Activated T-helper 9 cell treated with anti-CD3 and anti-CD28 coated beads, Interleukin-2, amount 50 U/mL, for 16 hours (primary cell): Measurements from ENCODE around the gene INO80C.
A peak's percentile ranks its signal among the peaks of the same experiment; 100 is the strongest.

Experiments used
- DNase-seq: peaks from one replicate; pipeline ENCODE4 v3.0.0-alpha.2; 2020; ENCODE audit warnings: low read depth

INO80C gene

GRCh38 chr18:35497370-35498197 lies at the start of gene INO80C:
INO80C (minus strand) TSS chr18:35497960; CDS start chr18:35497874, 86 bp downstream.
- DNase-seq = peak; percentile 90

- DNase-seq = no peak
Measured at GRCh38 chr18:35547008-35547605, 49.3 kb upstream of the INO80C start.

- DNase-seq = no peak
Measured at GRCh38 chr18:35542356-35542755, 44.6 kb upstream of the INO80C start.

GRCh38 chr18:35535297-35535696 lies 37.5 kb upstream of the INO80C start:
- no peak for DNase-seq

- no peak for DNase-seq
Measured at GRCh38 chr18:35533916-35534405, 36.2 kb upstream of the INO80C start.

GRCh38 chr18:35528749-35529274 lies 31.1 kb upstream of the INO80C start:
- DNase-seq = no peak

GRCh38 chr18:35526495-35527059 lies 28.8 kb upstream of the INO80C start:
- no peak for DNase-seq

GRCh38 chr18:35525795-35526494 lies 28.2 kb upstream of the INO80C start:
- no peak for DNase-seq

GRCh38 chr18:35524226-35524625 lies 26.5 kb upstream of the INO80C start:
- DNase-seq = no peak

GRCh38 chr18:35522130-35522959 lies 24.6 kb upstream of the INO80C start:
- no peak for DNase-seq

- no peak for DNase-seq
Measured at GRCh38 chr18:35521133-35521532, 23.4 kb upstream of the INO80C start.

- no peak for DNase-seq
Measured at GRCh38 chr18:35519148-35519899, 21.6 kb upstream of the INO80C start.

GRCh38 chr18:35517715-35518114 lies 20.0 kb upstream of the INO80C start:
- no peak for DNase-seq

GRCh38 chr18:35516789-35517188 lies 19.0 kb upstream of the INO80C start:
- no peak for DNase-seq

- no peak for DNase-seq
Measured at GRCh38 chr18:35516351-35516750, 18.6 kb upstream of the INO80C start.

- DNase-seq = no peak
Measured at GRCh38 chr18:35515460-35516130, 17.8 kb upstream of the INO80C start.

- DNase-seq = no peak
Measured at GRCh38 chr18:35514752-35515459, 17.1 kb upstream of the INO80C start.

GRCh38 chr18:35514283-35514682 lies 16.5 kb upstream of the INO80C start:
- DNase-seq = no peak

GRCh38 chr18:35513181-35513936 lies 15.6 kb upstream of the INO80C start:
- DNase-seq = no peak
